Adrenal gland (tissue), 5 donors: ENCODE measurements around the gene C1orf52.

Experiments
- CTCF ChIP-seq, 6 experiments: fragments of 450-650 bp in 4 of 6; fragments of 200-600 bp in 2 of 6; sonication (generic) in 1 of 6; IDR thresholded peaks; 1 replicate in 5 of 6; 2 replicates in 1 of 6; pipeline versions ENCODE4 v1.5.1 to v1.8.0; 2016 to 2021; ENCODE audit warnings: antibody characterized with exemption in 6 of 6, mild to moderate bottlenecking in 2 of 6, moderate library complexity in 1 of 6
- POLR2A ChIP-seq, 2 donors: fragments of 450-650 bp; IDR thresholded peaks; one replicate each; pipeline ENCODE4 v1.6.1; 2017; ENCODE audit warnings: antibody characterized with exemption in 2 of 2, mild to moderate bottlenecking in 2 of 2, moderate library complexity in 1 of 2
- donor health status: DM: no; HTN: no; CAD: no.

DNA sequence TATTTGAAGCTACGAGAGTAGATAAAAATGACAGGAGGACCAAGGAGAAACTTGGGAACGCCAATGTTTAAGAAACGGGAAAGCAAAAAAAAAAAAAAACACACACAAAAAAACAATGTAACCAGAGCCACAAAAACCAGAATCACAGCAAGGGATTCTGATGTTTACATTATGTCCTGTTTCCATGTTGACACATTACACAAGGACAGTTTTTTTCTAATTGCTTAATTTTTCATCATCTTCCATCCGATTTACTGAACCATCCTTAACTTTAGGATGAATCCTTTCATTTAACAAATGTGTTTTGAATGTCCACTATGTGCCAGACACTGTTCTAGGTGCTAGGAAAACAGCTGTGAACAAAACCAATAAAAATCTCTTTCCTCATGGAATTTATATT is 18.3 kb upstream of the C1orf52 start:
- no peak for TF ChIP-seq CTCF (IDR thresholded peaks at IDR 0.05)
- no peak for TF ChIP-seq POLR2A (IDR thresholded peaks at IDR 0.05)
